ENCODE data around the gene CHSY1.

CHSY1 gene

GRCh38 chr15:101213570-101213969 is 38.3 kb downstream of the CHSY1 start:
- ChIA-PET CTCF (interaction anchor here (1.5 kb wide), 1 partner anchor 124 kb away, joined by 3 read pairs; no protein-coding TSS in a partner anchor), POLR2A (no interaction called here)
- TF ChIP-seq, protein P1, sequence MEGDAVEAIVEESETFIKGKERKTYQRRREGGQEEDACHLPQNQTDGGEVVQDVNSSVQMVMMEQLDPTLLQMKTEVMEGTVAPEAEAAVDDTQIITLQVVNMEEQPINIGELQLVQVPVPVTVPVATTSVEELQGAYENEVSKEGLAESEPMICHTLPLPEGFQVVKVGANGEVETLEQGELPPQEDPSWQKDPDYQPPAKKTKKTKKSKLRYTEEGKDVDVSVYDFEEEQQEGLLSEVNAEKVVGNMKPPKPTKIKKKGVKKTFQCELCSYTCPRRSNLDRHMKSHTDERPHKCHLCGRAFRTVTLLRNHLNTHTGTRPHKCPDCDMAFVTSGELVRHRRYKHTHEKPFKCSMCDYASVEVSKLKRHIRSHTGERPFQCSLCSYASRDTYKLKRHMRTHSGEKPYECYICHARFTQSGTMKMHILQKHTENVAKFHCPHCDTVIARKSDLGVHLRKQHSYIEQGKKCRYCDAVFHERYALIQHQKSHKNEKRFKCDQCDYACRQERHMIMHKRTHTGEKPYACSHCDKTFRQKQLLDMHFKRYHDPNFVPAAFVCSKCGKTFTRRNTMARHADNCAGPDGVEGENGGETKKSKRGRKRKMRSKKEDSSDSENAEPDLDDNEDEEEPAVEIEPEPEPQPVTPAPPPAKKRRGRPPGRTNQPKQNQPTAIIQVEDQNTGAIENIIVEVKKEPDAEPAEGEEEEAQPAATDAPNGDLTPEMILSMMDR (IDR thresholded peaks at IDR 0.05; ENCODE audit: insufficient read depth, low read length, missing control alignments): no peak
- H3K4me3 ChIP-seq (ENCODE audit: low read depth, low read length): no peak overlapping the region
- DNase-seq (ENCODE audit: low read depth, low spot score): no peak

DNA sequence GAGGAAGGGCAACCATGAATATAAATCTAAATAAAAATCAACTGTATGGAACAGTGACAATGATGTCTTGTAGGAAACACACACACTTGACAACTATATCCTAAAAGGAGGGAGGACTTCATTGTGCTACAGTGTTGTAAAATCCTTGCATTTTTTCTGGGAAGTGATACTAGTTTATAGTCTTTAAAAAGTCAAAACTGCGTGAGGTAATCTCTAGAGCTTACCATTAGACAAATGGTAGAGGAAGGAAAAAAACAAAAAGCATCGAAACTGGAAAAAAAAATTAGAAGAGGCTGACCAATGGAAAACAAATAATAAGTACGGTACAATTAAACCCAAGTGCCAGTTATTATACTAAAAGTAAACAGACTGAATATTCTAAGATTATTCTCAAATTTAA is 38.7 kb downstream of the CHSY1 start:
- POLR2A ChIA-PET: no interaction called here
- CTCF ChIA-PET: interaction anchor here (1.5 kb wide), 1 partner anchor 123 kb away, joined by 3 read pairs; no protein-coding TSS in a partner anchor
- no peak overlapping the region for H3K4me3 ChIP-seq (ENCODE audit: low read depth, low read length)
- TF ChIP-seq, protein P1 (IDR thresholded peaks at IDR 0.05; ENCODE audit: insufficient read depth, low read length, missing control alignments): no peak
- no peak for DNase-seq (ENCODE audit: low read depth, low spot score)

GRCh38 chr15:101211897-101212296 is 40.0 kb downstream of the CHSY1 start:
- DNase-seq (ENCODE audit: low read depth, low spot score): no peak
- ChIA-PET CTCF (interaction anchor here (1.5 kb wide), 1 partner anchor 122 kb away, joined by 3 read pairs; no protein-coding TSS in a partner anchor), POLR2A (no interaction called here)
- no peak overlapping the region for H3K4me3 ChIP-seq (ENCODE audit: low read depth, low read length)
- TF ChIP-seq, protein P1 (IDR thresholded peaks at IDR 0.05; ENCODE audit: insufficient read depth, low read length, missing control alignments): no peak

GRCh38 chr15:101210466-101210865 is 41.4 kb downstream of the CHSY1 start:
- ChIA-PET CTCF (interaction anchor here (1.2 kb wide), 1 partner anchor 11 kb away, joined by 6 read pairs; no protein-coding TSS in a partner anchor), POLR2A (no interaction called here)
- TF ChIP-seq, protein P1 (IDR thresholded peaks at IDR 0.05; ENCODE audit: insufficient read depth, low read length, missing control alignments): no peak
- H3K4me3 ChIP-seq (ENCODE audit: low read depth, low read length): no peak overlapping the region
- no peak for DNase-seq (ENCODE audit: low read depth, low spot score)

DNA sequence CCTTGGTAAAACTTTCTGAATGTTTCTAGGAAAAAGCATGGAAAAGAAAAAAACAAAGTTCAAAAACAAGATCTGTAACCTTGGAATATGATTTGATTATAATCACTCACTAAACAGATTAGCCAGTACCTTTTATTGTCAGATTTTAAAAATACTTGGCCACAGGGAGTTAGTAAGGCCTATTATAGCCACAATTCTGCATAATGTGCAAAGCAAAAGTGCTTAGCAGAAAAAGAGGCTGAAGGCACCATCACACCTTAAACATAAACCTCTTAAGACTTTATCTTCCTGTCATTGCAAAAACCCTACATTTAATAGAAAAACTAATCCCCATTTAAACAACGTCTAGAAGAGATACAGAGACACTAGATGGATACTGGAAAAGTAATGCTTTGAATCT is 41.8 kb downstream of the CHSY1 start:
- H3K4me3 ChIP-seq (ENCODE audit: low read depth, low read length): no peak overlapping the region
- TF ChIP-seq, protein P1 (IDR thresholded peaks at IDR 0.05; ENCODE audit: insufficient read depth, low read length, missing control alignments): no peak
- DNase-seq (ENCODE audit: low read depth, low spot score): no peak
- ChIA-PET CTCF (interaction anchor here (1.2 kb wide), 1 partner anchor 12 kb away, joined by 6 read pairs; no protein-coding TSS in a partner anchor), POLR2A (no interaction called here)

DNA sequence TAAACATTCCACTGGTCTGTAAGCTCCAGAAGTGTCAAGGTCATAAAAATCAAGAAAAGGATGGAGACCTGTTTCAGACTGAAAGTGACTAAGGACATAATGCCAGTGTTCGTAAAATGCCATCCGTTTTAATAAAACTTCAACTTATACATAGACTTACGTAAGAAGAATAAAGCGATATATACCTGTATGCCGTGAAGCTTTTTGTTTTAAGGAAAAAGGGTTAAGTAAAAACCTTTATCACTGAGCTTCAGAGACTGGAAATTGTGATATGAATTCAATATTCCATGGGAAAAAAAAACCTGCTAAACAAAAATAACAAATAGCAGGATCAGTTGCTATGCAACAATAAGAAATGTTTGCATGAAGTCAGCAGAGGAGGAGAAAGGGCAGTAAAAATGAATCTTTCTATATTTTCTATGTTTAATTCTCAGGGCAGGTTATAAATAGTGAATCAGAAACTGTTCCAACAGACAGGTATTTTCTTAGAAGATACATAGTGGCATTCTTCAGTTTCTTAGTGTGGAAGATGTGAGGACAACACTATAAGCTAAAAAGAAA is 42.5 kb downstream of the CHSY1 start:
- ChIA-PET POLR2A (no interaction called here), CTCF (no interaction called here)
- no peak overlapping the region for H3K4me3 ChIP-seq (ENCODE audit: low read depth, low read length)
- TF ChIP-seq, protein P1 (IDR thresholded peaks at IDR 0.05; ENCODE audit: insufficient read depth, low read length, missing control alignments): no peak
- no peak for DNase-seq (ENCODE audit: low read depth, low spot score)
